Embryonic facial prominence (tissue), 1 donor: ENCODE data around the gene ADORA1.

Experiments used
- DNase-seq: peaks from one replicate; pipeline ENCODE4 v3.0.0-alpha.2; 2016; ENCODE audit errors: extremely low spot score

ADORA1 gene

DNA sequence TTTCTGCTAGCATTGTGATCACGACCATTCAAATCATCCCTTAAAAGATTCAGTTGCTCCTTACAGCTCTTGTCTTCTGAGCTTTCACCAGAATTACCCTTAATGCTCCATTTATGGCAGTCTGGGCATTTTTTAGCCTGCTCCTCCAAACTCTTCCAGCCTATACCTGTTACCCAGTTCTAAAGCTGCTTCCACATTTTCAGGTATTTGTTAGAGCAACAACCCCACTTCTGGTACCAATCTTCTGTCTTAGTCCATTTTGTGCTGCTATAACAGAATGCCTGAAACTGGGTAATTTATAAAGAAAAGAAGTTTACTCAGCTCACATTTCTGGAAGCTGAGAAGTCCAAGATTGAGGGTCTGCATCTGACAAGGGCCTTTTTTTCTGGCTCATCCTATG lies 30.9 kb downstream of the ADORA1 start:
- no peak for DNase-seq

DNA sequence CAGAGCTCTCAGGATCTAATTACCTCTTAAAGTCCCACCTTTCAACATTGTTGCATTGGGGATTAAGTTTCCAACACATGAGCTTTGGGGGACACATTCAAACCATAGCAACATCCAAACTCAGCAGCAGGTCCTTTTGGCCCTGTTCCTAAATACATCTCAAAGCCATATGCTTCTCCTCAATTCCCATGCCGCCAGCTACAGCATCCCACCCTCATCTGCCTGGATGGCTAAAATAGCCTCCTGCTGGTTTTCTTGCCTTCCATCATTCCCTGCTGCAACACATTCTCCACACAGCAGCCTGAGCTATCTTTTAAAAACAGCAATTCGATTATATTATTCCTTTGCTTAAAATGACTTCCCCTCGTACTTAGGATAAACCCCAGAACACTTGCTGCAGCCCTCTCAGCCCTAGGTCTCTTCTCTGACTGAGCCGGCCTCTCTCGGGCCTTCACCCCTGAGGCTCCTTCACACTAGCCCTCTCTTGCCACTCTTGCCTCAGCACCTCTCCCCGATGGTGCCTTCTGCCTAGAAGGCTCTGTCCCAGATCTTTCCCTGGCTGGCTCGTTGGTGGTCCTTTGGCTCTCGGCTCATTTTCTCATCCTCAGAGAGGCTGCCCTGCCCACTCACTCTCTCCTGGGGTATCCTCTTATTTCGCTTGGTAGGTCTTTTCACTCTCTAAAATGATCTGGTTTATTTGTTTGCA lies 31.6 kb downstream of the ADORA1 start:
- no peak for DNase-seq

DNA sequence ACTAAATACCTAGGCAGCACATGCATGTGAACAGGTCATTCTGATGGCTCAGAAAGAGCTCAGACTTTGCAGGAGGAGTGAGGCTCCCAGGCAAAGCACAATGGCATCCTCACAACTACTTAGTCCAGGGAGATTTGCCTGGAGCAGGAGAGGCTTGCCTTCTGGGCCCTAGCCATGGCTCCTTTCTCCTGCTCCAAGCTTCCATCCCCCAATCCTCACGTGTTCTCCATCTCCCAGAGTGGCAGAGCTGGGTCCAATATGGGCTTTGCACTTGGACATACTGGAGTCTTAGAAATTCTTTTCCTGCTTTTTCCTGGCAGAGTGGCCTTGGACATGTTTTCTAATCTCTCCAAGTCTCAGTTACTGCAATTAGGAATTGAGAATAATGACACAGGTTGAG lies 32.3 kb downstream of the ADORA1 start:
- DNase-seq: no peak

DNA sequence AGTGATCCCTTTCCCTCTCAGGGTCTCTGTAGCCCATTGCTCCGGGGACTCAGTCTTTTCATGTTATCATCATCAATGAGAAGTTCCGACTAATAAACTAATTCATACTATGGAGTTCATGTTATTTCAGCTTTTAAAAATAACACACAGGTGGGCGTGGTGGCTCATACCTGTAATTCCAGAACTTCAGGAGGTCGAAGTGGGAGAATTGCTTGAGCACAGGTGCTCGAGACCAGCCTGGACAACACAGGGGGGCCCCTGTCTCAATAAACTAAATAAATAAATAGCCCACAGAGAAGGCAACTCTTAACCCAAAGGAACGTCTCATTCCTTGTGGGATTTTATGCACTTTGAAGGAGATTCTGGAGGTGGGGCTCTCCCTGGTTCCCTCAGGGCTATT lies 33.6 kb downstream of the ADORA1 start:
- DNase-seq: no peak

DNA sequence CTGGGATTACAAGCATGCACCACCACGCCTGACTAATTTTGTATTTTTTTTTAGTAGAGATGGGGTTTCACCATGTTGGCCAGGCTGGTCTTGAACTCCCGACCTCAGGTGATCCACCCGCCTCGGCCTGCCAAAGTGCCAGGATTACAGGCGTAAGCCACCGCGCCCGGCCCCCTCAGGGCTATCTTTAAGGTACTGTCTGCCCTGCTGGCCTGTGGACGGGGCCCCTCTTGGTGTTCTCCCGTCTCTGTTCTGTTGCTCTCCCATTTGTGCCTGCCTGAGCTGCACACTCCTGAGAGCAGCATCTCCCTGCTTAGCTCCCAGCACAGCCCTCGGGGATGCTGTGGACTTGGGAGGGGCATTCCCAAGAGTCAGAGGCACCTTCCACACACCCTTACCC lies 34.2 kb downstream of the ADORA1 start:
- no peak for DNase-seq

DNA sequence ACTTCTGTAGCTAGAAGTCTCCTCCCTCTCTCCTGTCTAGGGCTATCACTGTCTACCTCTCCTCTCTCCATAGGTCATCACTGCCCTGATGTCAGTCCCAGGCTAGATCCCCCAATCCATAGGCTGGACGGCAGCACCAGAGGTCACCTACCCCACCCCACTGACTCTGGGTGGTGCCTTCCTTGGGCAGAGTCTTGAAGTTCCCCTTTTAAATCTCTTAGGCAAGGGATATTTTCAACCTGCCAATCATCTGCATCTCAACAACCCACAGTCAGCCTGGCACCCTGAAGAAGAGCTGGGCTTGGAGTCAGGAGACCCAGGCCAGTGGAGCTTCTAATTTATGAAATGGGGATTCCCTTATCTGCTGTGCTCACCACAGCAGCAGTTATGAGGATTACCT lies 34.9 kb downstream of the ADORA1 start:
- no peak for DNase-seq

DNA sequence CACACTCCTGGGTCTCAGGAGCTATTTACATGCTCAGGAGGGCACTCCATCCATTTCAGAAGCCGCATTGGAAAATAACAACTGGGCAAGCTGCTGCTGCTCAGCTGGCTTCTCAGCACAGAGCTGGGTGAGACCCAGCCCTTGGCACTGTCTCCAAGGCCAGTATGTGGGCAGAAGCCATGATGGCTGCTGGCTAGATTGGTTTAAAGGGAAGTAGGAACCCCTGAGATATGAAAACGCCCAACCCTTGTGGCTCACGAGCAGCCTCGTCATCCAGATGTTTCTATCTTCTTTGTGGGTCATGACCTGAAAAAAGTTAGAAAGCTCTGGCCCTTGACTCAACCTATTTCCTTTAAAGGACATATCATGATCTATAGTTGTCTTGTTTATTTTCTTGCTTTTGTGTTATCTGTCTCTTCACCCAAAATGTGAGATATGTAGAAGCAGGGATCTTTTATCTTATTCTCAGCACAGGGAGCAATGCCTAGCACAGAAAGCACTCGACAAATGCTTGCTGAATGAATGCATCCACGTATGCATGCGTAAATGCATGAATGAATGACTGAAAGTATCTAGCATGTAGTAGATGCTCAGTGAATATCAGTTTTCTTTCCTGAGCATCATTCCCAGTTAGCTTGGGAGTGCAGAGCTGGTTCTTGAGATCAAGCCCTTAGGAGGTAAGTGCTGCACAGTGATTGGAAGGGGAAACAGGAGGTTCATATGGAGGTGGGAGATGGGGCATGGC lies 36.5 kb downstream of the ADORA1 start:
- no peak for DNase-seq

DNA sequence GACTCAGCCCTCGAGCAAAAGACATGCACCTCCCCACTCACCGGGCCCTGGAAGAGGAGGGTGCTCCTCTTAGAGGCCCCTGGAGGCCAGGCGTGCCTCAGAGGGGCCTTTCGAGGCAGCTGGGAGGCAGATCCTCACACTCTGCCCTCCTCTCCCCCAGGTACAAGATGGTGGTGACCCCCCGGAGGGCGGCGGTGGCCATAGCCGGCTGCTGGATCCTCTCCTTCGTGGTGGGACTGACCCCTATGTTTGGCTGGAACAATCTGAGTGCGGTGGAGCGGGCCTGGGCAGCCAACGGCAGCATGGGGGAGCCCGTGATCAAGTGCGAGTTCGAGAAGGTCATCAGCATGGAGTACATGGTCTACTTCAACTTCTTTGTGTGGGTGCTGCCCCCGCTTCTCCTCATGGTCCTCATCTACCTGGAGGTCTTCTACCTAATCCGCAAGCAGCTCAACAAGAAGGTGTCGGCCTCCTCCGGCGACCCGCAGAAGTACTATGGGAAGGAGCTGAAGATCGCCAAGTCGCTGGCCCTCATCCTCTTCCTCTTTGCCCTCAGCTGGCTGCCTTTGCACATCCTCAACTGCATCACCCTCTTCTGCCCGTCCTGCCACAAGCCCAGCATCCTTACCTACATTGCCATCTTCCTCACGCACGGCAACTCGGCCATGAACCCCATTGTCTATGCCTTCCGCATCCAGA lies 37.7 kb downstream of the ADORA1 start:
- DNase-seq: no peak

DNA sequence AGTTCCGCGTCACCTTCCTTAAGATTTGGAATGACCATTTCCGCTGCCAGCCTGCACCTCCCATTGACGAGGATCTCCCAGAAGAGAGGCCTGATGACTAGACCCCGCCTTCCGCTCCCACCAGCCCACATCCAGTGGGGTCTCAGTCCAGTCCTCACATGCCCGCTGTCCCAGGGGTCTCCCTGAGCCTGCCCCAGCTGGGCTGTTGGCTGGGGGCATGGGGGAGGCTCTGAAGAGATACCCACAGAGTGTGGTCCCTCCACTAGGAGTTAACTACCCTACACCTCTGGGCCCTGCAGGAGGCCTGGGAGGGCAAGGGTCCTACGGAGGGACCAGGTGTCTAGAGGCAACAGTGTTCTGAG lies 38.3 kb downstream of the ADORA1 start:
- no peak for DNase-seq

DNA sequence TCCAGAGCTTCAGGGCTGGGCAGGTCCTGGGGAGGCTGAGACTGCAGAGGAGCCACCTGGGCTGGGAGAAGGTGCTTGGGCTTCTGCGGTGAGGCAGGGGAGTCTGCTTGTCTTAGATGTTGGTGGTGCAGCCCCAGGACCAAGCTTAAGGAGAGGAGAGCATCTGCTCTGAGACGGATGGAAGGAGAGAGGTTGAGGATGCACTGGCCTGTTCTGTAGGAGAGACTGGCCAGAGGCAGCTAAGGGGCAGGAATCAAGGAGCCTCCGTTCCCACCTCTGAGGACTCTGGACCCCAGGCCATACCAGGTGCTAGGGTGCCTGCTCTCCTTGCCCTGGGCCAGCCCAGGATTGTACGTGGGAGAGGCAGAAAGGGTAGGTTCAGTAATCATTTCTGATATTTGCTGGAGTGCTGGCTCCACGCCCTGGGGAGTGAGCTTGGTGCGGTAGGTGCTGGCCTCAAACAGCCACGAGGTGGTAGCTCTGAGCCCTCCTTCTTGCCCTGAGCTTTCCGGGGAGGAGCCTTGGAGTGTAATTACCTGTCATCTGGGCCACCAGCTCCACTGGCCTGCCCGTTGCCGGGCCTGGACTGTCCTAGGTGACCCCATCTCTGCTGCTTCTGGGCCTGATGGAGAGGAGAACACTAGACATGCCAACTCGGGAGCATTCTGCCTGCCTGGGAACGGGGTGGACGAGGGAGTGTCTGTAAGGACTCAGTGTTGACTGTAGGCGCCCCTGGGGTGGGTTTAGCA lies 38.8 kb downstream of the ADORA1 start:
- DNase-seq: no peak

DNA sequence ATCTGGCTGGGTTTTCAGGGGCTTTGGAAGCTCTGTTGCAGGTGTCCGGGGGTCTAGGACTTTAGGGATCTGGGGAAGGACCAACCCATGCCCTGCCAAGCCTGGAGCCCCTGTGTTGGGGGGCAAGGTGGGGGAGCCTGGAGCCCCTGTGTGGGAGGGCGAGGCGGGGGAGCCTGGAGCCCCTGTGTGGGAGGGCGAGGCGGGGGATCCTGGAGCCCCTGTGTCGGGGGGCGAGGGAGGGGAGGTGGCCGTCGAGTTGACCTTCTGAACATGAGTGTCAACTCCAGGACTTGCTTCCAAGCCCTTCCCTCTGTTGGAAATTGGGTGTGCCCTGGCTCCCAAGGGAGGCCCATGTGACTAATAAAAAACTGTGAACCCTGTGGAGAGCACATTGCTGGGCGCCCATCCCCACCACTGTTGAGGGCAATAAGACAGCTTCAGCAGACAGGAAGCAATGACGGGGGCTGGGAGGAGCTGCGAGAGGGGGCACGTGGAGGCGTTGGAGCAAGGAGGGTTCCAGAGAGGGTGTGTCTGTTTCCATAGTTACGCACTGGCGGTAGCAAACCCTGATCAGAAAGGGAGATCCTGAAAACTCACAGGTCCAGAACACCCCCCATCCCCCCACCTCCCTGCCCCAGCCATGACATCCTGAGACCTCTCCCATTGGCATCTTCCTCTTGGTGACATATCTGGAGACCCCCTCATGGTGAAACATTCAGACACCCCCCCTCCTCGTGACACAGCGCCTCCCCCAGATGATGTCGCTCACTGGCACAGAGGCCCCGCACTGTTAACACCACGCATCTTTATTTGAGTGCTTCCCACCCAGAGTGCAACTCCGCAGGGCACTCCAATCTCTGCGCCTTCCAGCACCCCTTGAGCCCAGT lies 39.7 kb downstream of the ADORA1 start:
- no peak for DNase-seq

DNA sequence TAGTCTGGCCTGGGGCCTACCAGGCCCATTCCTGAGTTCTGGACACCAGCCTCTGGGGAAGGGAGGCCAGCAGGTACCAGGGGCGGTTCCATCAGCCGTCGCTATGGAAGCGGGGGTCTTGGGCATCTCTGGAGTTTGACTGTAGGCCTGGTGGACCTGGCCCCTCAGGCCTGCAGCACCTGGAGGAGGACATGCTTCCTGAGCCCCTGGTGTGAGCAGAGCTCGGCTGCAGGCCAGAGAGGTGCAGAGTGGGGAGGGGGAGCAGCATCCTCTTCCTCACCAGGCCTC lies 40.3 kb downstream of the ADORA1 start:
- DNase-seq: no peak

DNA sequence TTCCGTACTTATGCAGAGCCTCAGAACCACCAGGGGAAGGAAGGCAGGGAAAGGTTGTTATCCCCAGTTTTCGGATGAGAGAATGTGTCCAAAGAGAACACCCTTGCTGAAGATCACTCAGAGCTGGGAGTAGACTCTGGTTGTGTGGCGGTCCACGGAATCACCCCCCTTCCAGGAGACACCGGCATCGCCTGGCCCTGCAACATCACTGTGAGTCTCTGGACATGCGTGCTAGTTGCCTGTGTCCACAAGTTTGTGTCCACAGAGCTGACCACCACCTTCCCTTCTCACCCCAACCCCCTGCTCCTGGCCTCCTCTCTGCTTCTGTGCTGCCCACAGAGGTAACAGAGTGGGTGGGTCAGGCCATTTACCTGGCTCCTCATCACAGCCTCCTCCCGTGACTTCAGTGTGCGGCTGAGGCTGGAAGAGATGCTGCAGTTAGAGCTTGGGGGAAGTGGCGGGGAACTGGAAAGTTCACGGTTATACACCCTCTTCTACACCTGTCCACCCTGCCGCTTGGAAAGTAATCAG lies 40.8 kb downstream of the ADORA1 start:
- no peak for DNase-seq

DNA sequence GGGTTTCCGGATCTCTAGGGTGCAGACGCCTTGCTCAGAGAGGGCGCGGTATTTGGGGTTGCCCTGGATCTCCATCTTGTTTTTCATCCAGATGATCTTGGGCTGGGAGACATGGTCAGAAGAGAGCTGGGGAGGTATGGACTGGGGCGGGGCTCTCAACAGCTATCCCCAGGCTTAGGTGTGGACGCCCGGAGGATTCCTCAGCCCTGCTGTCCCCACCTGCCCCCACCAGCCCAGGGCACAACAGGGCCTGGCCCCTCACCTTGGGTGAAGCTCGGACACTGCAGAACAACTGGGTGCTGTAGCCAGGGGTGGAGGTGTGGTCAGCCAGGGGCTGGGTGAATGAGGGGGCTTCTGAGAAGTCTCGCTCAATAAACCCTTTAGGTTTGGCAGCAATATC lies 41.5 kb downstream of the ADORA1 start:
- no peak for DNase-seq

DNA sequence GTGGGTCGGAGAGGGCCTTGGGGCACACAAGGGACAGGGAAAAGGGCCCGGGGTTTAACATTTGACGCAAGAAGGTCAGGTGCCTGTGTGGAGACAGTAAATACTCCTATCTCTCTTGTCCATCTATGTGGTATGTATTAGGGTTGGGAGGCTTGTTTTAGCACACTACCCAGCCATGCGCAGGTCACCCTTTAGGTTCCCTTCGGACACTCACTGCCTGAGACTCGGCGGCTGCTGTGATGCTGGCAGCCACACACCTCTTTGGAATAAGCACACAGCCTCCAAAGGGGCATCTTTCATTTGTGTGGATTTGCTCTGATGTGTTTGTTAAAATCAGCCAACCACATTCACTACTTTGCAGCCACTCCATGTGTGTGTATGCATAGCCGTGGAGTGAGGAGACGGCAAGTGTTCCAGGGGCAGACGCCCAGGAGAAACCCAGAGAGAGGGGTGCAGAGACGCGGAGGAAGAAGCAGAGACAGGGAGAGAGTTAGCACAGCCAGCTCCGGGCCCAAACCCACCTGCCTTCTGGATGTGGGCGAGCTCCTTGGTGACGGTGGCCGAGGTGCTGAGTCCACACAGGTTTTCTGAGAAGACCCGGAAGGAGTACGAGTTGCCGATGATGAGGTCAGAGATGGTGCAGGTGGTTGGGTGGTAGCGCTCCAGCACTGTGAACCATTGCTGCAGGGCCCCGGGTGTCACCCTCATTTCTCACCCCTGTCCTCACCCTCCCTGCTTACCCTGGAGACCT lies 42.4 kb downstream of the ADORA1 start:
- DNase-seq: no peak

DNA sequence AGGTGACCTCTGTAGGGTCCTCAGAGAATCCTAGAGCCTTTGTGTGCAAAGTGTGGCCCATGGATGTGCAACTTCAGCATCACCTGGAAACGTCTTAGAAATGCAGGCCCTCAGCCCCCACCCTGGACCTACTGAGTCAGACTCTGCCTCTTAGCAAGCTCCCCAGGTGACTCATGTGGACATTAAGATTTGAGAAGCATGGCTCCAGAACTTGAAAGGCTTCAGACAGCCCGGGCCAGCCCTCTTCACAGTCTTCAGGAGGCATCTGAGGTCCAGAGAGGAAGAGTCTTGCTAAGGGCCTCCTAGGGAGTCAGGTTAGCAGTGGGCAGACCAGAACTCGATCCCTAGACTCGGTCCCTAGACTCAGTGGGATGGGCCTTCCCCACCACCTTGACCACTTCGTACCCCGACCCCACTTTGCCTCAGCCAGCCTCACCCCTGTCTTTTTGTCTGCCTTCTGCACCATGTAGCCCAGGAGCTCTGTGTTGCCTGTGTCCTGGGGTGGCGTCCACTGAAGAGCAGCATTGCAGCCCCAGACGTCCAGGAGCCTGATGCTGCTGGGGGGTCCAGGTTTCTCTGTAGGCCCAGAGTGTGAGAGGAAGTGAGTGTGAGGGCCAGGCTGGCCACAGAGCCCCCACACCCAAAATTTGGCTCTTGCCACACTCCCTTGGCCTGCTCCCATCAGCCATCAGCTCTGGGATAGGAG lies 43.3 kb downstream of the ADORA1 start:
- no peak for DNase-seq

DNA sequence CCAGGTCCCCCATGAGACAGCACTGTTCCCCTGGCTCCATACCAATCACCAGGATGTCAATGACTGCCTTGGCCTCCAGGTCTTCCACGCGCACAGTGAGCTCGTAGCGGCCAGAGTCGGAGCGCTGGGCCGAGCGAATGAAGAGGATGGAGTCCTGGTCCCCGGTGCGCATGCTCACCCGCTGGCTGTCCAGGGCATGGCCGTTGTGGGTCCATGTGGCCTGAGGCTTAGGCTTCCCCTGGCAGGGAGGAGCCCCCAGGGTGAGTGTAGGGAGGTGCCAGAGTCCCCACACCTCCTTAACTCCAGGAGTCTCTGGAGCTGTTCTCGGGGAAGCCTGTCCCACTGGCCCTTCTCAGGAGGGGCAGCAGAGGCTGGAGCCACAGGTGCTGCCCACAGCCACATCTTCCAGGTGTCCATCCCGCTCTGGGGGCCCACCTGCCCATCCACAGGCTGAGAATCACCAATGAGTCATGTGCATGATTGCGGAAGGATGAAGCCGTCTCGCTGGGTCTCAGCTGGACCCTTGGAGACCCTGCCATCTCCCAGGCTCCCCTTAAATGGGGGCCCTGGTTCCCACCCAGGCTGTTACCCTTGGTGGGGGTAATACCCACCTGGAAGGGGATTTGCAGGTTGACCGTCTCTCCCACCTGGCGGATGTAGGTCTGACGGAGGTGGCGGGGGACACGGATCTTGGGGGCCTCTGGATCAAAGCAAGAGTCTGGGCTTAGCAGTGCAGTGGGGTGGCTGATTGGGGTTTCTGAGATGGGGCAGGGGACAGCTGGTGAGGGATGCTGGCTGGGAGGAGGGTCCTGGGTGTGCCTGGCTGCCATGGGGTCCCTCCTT lies 44.0 kb downstream of the ADORA1 start:
- DNase-seq: no peak

DNA sequence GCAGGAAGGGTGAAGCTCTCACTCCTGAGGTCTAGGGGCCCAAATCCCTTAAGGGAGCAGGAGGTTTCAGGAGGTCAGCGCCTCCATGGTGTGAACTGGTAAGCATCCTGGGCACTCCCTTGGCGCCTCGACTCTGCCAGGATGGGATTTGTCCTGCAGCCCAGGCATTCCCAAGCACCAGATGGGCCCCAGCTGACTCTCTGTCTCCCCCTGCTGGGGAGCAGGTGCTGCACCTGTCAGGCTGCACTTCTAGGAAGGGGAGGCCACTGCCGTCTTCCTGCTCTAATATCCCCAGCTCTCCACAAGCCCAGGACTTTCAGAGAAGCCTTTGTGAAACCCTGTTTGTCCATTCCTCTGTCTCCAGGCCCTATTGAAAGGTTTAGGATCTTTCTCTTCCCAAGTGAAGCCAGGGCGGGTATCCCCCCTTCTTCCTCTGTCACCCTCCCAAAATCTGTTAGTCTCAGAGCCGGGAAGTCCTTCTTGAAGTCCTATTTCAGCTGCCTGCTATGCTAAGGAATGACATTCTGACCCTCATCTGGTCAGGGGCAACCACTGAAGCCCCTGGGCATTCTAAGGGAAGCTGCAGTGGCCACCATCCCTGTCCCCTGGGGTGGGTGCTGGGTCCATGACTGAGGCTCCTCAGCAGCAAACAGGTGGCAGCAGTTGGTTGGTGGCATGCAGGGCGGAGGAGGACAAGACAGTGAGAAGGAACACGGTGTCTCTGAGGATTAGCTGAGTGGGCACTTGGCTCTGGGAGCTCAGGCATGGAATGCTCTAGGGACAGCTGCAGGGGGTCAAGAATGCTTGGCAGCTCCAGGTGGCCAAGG lies 44.9 kb downstream of the ADORA1 start:
- no peak for DNase-seq
